Hepatocyte (in vitro differentiated cells): Measurements from ENCODE around the gene ERGIC1.

Source experiments
- CTCF ChIP-seq: fragments of 200-600 bp; sonication (generic); IDR thresholded peaks from 2 replicates; pipeline ENCODE4 v1.5.1; 2016; ENCODE audit warnings: antibody characterized with exemption, mild to moderate bottlenecking; ENCODE audit not compliant: poor library complexity
- EZH2 ChIP-seq: fragments of 200-600 bp; sonication (generic); IDR thresholded peaks from 2 replicates; pipeline ENCODE4 v1.6.1; 2016; ENCODE audit warnings: antibody characterized with exemption, mild to moderate bottlenecking, borderline replicate concordance
- EZH2phosphoT487 ChIP-seq: fragments of 200-600 bp; sonication (generic); IDR thresholded peaks from one replicate; pipeline ENCODE4 v1.6.1; 2018; ENCODE audit warnings: antibody characterized with exemption, mild to moderate bottlenecking, low read depth, moderate library complexity; ENCODE audit not compliant: unreplicated experiment, severe bottlenecking

GRCh38 chr5:172975289-172975688, 141.2 kb downstream of the ERGIC1 start:
- TF ChIP-seq CTCF: no peak
- no peak for TF ChIP-seq EZH2
- no peak for TF ChIP-seq EZH2phosphoT487
